Adipose tissue (tissue), 3 donors: ENCODE data around the gene TH. TPM values are rescaled to one million over a fixed set of nuclear protein-coding genes. Genes with fewer than 3 reads are reported as not detected.
"Not testable (repeated sequence)": the region's sequence is repeated elsewhere in the genome, so short reads cannot be mapped to it uniquely, and the experiment has no call there.

ENCODE experiments used
- H3K27ac ChIP-seq: one replicate; pipeline ENCODE4 v1.5.1; 2013; ENCODE audit warnings: low read depth, low read length
- WGBS, 3 donors: extraction: QIAGEN DNeasy Blood & Tissue Kit; methylation state at CpG; one replicate each; pipeline ENCODE4 v1.1.7; 2013; 5-methylcytosine and 5-hydroxymethylcytosine counted together
- polyA plus RNA-seq, 3 donors: library from polyadenylated mRNA; stranded (reverse); fragments of 200-250 nt; gene quantifications; one replicate each; pipeline ENCODE4 v1.2.3, GENCODE V29; 2013
- donor health status: healthy with polysubstance abuse.
- donor health status: Bipolar disorder and iron deficiency.
- donor health status: healthy.

Gene TH
- polyA plus RNA-seq, 3 donors, result 0.17 TPM; not detected in 2

- H3K27ac ChIP-seq, result no peak overlapping the region
- WGBS, 3 donors, result 87 to 91% (median 89%) methylated on average over 22 of the region's 22 CpGs
These were observed 28.1 kb upstream of the TH start for GRCh38 chr11:2199466-2200341.

- no peak overlapping the region for H3K27ac ChIP-seq
- 74 to 88% (median 84%) methylated on average over 17 to 21 of the region's 21 CpGs for WGBS, 3 donors
These were observed 27.2 kb upstream of the TH start for GRCh38 chr11:2198621-2199365.

GRCh38 chr11:2197771-2198520 is 26.3 kb upstream of the TH start:
- no peak overlapping the region for H3K27ac ChIP-seq
- 78 to 87% (median 87%) methylated on average over 28 of the region's 28 CpGs for WGBS, 3 donors

- no peak overlapping the region for H3K27ac ChIP-seq
- WGBS, 3 donors, result 31 to 35% (median 35%) methylated on average over 23 of the region's 23 CpGs
These were observed 25.6 kb upstream of the TH start for GRCh38 chr11:2196970-2197770.

GRCh38 chr11:2195756-2196088 is 24.1 kb upstream of the TH start:
- no peak overlapping the region for H3K27ac ChIP-seq
- WGBS, 3 donors, result 79 to 89% (median 83%) methylated on average over 7 of the region's 7 CpGs

- 54 to 59% (median 56%) methylated on average over 24 of the region's 24 CpGs for WGBS, 3 donors
- no peak overlapping the region for H3K27ac ChIP-seq
These were observed 23.5 kb upstream of the TH start for GRCh38 chr11:2194877-2195755.

- WGBS, 3 donors, result 56 to 72% (median 71%) methylated on average over 16 to 17 of the region's 20 CpGs
- H3K27ac ChIP-seq, result not testable (repeated sequence)
These were observed 22.4 kb upstream of the TH start for GRCh38 chr11:2193888-2194595.

- no peak overlapping the region for H3K27ac ChIP-seq
- 73 to 81% (median 77%) methylated on average over 18 to 26 of the region's 26 CpGs for WGBS, 3 donors
These were observed 21.7 kb upstream of the TH start for GRCh38 chr11:2193099-2193887.

- no peak overlapping the region for H3K27ac ChIP-seq
- 86 to 91% (median 86%) methylated on average over 10 of the region's 10 CpGs for WGBS, 3 donors
These were observed 20.8 kb upstream of the TH start for GRCh38 chr11:2192435-2192834.

GRCh38 chr11:2191883-2192282 is 20.3 kb upstream of the TH start:
- WGBS, 3 donors, result 83 to 88% (median 88%) methylated on average over 7 of the region's 7 CpGs
- no peak overlapping the region for H3K27ac ChIP-seq

- WGBS, 3 donors, result 44 to 50% (median 47%) methylated on average over 30 of the region's 30 CpGs
- no peak overlapping the region for H3K27ac ChIP-seq
These were observed 19.2 kb upstream of the TH start for GRCh38 chr11:2190657-2191471.

GRCh38 chr11:2189938-2190656 is 18.5 kb upstream of the TH start:
- WGBS, 3 donors, result 61 to 65% (median 61%) methylated on average over 24 to 29 of the region's 29 CpGs
- H3K27ac ChIP-seq, result no peak overlapping the region

GRCh38 chr11:2188745-2189144 is 17.1 kb upstream of the TH start:
- 86 to 92% (median 88%) methylated on average over 19 of the region's 19 CpGs for WGBS, 3 donors
- no peak overlapping the region for H3K27ac ChIP-seq

GRCh38 chr11:2187280-2187707 is 15.7 kb upstream of the TH start:
- WGBS, 3 donors, result 86 to 95% (median 89%) methylated on average over 7 of the region's 7 CpGs
- H3K27ac ChIP-seq, result no peak overlapping the region
